HepG2 (cell line): ENCODE data around the gene TLL2. TPM values are rescaled to one million over a fixed set of nuclear protein-coding genes. Genes with fewer than 3 reads are reported as not detected.

Experiments
- ATAC-seq: fragments of 200-7000 bp; cut with Tn5 transposase; 3 replicates; pipeline ENCODE4 v1.9.1; 2020; ENCODE audit warnings: mild to moderate bottlenecking, moderate library complexity
- BruUV-seq: library from RNA; stranded (reverse); fragments of 400-500 nt; replicated peaks from 2 replicates; lab custom pipeline; 2021; lab: Mats Ljungman, UMichigan
- CTCF ChIA-PET: fragments of 300-600 bp; formaldehyde crosslinking; extraction: SDS; loops from one replicate; lab custom pipeline; 2021; ENCODE audit warnings: low total read pairs, inconsistent platforms, low intra/inter-chr PET ratio; lab: Yijun Ruan, JAX
- POLR2A ChIA-PET: fragments of 350-600 bp; sonication (Branson Sonifier 250); formaldehyde crosslinking; loops from one replicate; lab custom pipeline; 2020; ENCODE audit warnings: antibody characterized with exemption, inconsistent platforms; lab: Yijun Ruan, JAX
- DNase-seq: peaks from one replicate; pipeline ENCODE4 v3.0.0-alpha.2; 2015; ENCODE audit warnings: low spot score
- FAIRE-seq: peaks from 3 replicates; lab custom pipeline; 2011; peaks lifted over from hg19 to GRCh38; lab: Jason Lieb, UNC
- H2AFZ ChIP-seq: one replicate; pipeline ENCODE4 v1.6.1; 2011; ENCODE audit warnings: low read length, inconsistent platforms
- H3K27ac ChIP-seq: fragments of 300-600 bp; 3 replicates; pipeline ENCODE4 v1.8.0; 2011; ENCODE audit warnings: mixed run types, mild to moderate bottlenecking, mixed read lengths, low read length, inconsistent platforms; ENCODE audit not compliant: insufficient read depth; ENCODE audit errors: extremely low read length
- H3K27me3 ChIP-seq, 2 experiments: fragments of 200-600 bp in 1 of 2; 2 replicates in 1 of 2; 3 replicates in 1 of 2; pipeline versions ENCODE4 v1.6.0 to v1.8.0; 2011; ENCODE audit warnings: low read length in 2 of 2, mild to moderate bottlenecking in 2 of 2, moderate library complexity in 2 of 2, inconsistent platforms in 1 of 2; ENCODE audit not compliant: insufficient read depth in 2 of 2, control insufficient read depth in 1 of 2
- H3K36me3 ChIP-seq, 2 experiments: fragments of 200-600 bp in 1 of 2; replicated peaks in 1 of 2; 2 replicates in 1 of 2; 3 replicates in 1 of 2; pipeline versions ENCODE4 v1.5.1 to v1.8.0; 2011; ENCODE audit warnings: low read length in 2 of 2, inconsistent platforms in 1 of 2; ENCODE audit not compliant: insufficient read depth in 2 of 2, control insufficient read depth in 1 of 2
- H3K4me1 ChIP-seq: 2 replicates; pipeline ENCODE4 v1.5.1; 2012; ENCODE audit warnings: low read length, inconsistent platforms; ENCODE audit not compliant: insufficient read depth
- H3K4me2 ChIP-seq: 2 replicates; pipeline ENCODE4 v1.6.0; 2011; ENCODE audit warnings: low read depth, low read length, inconsistent platforms
- H3K4me3 ChIP-seq, 3 experiments: fragments of 200-600 bp in 1 of 3; sonication (generic), shearing (Covaris generic) in 1 of 3; replicated peaks in 1 of 3; 2 replicates each; pipeline ENCODE4 v1.5.1; 2011 to 2016; ENCODE audit warnings: low read length in 3 of 3, inconsistent platforms in 2 of 3, low read depth in 2 of 3, mild to moderate bottlenecking in 2 of 3, control low read depth in 1 of 3, mixed read lengths in 1 of 3; ENCODE audit not compliant: insufficient read depth in 1 of 3
- H3K79me2 ChIP-seq: one replicate; pipeline ENCODE4 v1.6.1; 2011; ENCODE audit warnings: low read length, inconsistent platforms; ENCODE audit not compliant: insufficient read depth
- H3K9ac ChIP-seq: 2 replicates; pipeline ENCODE4 v1.6.0; 2011; ENCODE audit warnings: mild to moderate bottlenecking, low read depth, low read length, inconsistent platforms; ENCODE audit not compliant: insufficient read depth
- H3K9me3 ChIP-seq: 2 replicates; pipeline ENCODE4 v1.5.1; 2012; ENCODE audit warnings: mild to moderate bottlenecking, low read length
- H4K20me1 ChIP-seq: 2 replicates; pipeline ENCODE4 v1.6.0; 2011; ENCODE audit warnings: inconsistent platforms, mild to moderate bottlenecking, low read length, moderate library complexity; ENCODE audit not compliant: insufficient read depth
- ATF7 ChIP-seq, 2 experiments: fragments of 450-650 bp in 1 of 2; sonication (generic) in 1 of 2; formaldehyde crosslinking in 1 of 2; IDR thresholded peaks; 2 replicates each; pipeline versions ENCODE4 v1.4.0 to v1.6.1; 2016 to 2020; ENCODE audit warnings: antibody characterized with exemption in 1 of 2, mild to moderate bottlenecking in 1 of 2, missing genetic modification reagents in 1 of 2
- EP300 ChIP-seq, 3 experiments: sonication (generic) in 1 of 3; formaldehyde crosslinking in 1 of 3; IDR thresholded peaks; 2 replicates each; pipeline versions ENCODE4 v1.5.1 to v1.6.1; 2011 to 2020; ENCODE audit warnings: low read depth in 2 of 3, low read length in 2 of 3, borderline replicate concordance in 1 of 3, improper control_type of control experiment in 1 of 3, mild to moderate bottlenecking in 1 of 3, missing genetic modification reagents in 1 of 3, moderate library complexity in 1 of 3
- GRHL1 ChIP-seq: sonication (generic); formaldehyde crosslinking; conservative IDR thresholded peaks from 2 replicates; pipeline ENCODE4 v1.8.0; 2022; ENCODE audit warnings: missing genetic modification reagents
- HNRNPUL1 ChIP-seq: fragments of 200-400 bp; formaldehyde crosslinking; IDR thresholded peaks from 2 replicates; pipeline ENCODE4 v1.6.1; 2017; ENCODE audit warnings: low read depth, mild to moderate bottlenecking, low read length, moderate library complexity
- MAFG ChIP-seq: sonication (generic); formaldehyde crosslinking; IDR thresholded peaks from 2 replicates; pipeline ENCODE4 v1.5.1; 2020; ENCODE audit warnings: mild to moderate bottlenecking, missing genetic modification reagents
- ZFP1 ChIP-seq: IDR thresholded peaks from 2 replicates; pipeline ENCODE4 v1.6.1; 2016
- ZNF484 ChIP-seq: sonication (generic); formaldehyde crosslinking; IDR thresholded peaks from 2 replicates; pipeline ENCODE4 v1.5.1; 2020; ENCODE audit warnings: mild to moderate bottlenecking, low read depth, missing genetic modification reagents, borderline replicate concordance
- ZNF510 ChIP-seq: sonication (generic); formaldehyde crosslinking; IDR thresholded peaks from 2 replicates; pipeline ENCODE4 v1.4.0; 2020; ENCODE audit warnings: low read depth, mild to moderate bottlenecking, missing genetic modification reagents
- ZNF614 ChIP-seq: IDR thresholded peaks from 2 replicates; pipeline ENCODE4 v1.6.1; 2018; ENCODE audit warnings: missing biosample characterization, missing genetic modification reagents, inconsistent platforms, borderline replicate concordance
- ZNF781 ChIP-seq: sonication (generic); formaldehyde crosslinking; IDR thresholded peaks from 2 replicates; pipeline ENCODE4 v1.5.1; 2020; ENCODE audit warnings: borderline replicate concordance, mild to moderate bottlenecking, missing genetic modification reagents; ENCODE audit errors: not compliant biosample characterization
- ZNF883 ChIP-seq: sonication (generic); formaldehyde crosslinking; IDR thresholded peaks from 2 replicates; pipeline ENCODE4 v1.5.1; 2020; ENCODE audit warnings: mild to moderate bottlenecking, missing genetic modification reagents; ENCODE audit errors: not compliant biosample characterization
- WGBS: methylation state at CpG from one replicate; pipeline ENCODE4 v1.1.6; 2017; ENCODE audit warnings: low lambda C conversion rate; 5-methylcytosine and 5-hydroxymethylcytosine counted together
- in situ Hi-C: cut with HindIII; loops from 2 replicates; pipeline ENCODE4 v1.10.0; 2017; ENCODE audit warnings: low pct_unique_long_range_greater_than_20kb; ENCODE audit not compliant: extremely low pct_ligation_motif_present
- intact Hi-C: fragments of 100-400 bp; cut with micrococcal nuclease; formaldehyde crosslinking; loops from one replicate; pipeline ENCODE4 v1.10.0; 2022; ENCODE audit not compliant: unreplicated experiment
- polyA plus RNA-seq, 8 experiments: library from polyadenylated mRNA; depleted of rRNA in 3 of 8; stranded (reverse) in 7 of 8; unstranded in 1 of 8; fragments of >200 nt; fragmentation: Illumina TruSeq in 4 of 8; extraction: Trizol in 4 of 8; gene quantifications; 2 replicates each; pipeline versions ENCODE4 v1.2.1 to v1.2.3, GENCODE V29; 2011 to 2016; ENCODE audit warnings: low read depth in 4 of 8, missing spikeins in 1 of 8, mixed read lengths in 1 of 8; ENCODE audit not compliant: insufficient read depth in 1 of 8
- total RNA-seq, 5 experiments: library from RNA; depleted of rRNA; stranded (reverse); fragments of >200 nt; fragmentation: Illumina TruSeq; extraction: Trizol; gene quantifications; 2 replicates each; pipeline ENCODE4 v1.2.3, GENCODE V29; 2016; ENCODE audit warnings: low read depth in 1 of 5
- TF ChIP-seq, protein P1 (sequence below): sonication (generic); formaldehyde crosslinking; conservative IDR thresholded peaks from 2 replicates; pipeline ENCODE4 v1.8.0; 2022; ENCODE audit warnings: low read depth, missing genetic modification reagents

Gene TLL2
- total and polyA plus RNA-seq, 2 of the 13 experiments (the other 11 are each of a cell fraction or from before 2014, with no cell fraction given) = 0.09 TPM; not detected in 1

DNA sequence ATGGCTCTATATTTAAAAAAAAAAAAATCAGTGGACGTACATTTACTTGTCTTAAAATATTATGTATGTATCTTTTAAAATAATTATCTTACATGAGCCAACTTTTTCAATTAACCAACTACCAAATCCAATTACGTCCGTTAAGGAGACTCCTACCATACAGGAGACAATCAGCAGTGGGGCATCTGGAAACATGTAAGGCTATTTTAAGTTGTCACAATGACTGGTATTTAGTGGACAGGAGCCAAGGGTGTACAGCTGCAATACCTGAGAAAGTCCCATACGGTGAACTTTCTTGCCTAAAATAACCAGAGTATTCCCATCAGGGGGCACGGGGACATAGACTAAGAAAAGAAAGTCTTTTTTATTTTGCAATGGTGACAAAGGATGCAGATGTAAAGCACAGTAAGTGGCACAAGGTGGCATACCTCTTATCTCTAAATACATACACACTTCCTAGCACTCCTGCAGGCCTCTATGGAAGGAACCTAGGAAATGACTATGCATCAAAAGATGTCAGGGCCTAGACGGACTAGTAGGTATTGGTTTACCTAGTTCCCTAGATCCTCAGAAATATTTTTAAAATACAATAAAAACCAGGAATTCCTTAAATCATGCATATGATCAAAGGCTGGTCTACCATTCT is 16.0 kb upstream of the TLL2 start (continued):
- TF ChIP-seq ZNF484 (CRISPR knock-in tag) (no peak), ZNF883 (CRISPR knock-in tag) (no peak), HNRNPUL1 (no peak), ZNF510 (no peak), ZFP1 (CRISPR knock-in tag) (no peak)

DNA sequence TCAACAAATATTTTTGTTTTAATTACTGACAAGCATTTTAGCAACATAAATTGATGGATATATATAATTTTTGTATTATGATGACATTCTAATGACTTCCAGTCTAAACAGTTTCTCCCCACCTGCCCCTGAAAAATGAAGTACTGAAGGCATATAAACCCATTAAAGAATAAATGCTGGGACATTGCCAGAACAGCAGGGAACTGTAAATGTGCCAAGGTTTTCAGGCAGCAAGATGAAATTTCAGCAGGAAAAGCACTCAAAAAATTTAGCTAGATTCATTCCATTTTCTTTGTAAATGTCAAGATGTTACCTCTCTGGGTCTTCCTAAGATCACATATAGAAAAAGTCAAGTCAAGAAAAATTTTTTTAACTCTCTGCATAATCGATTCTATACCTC is 11.0 kb upstream of the TLL2 start:
- no peak for FAIRE-seq
- DNase-seq = no peak
- no TSS peak for BruUV-seq
- H3K4me1 ChIP-seq = no peaks in the 10 kb centered on the region
- H2AFZ ChIP-seq = no peak overlapping the region
- no peak overlapping the region for H3K9ac ChIP-seq
- no peaks in the 10 kb centered on the region for H3K79me2 ChIP-seq
- ATAC-seq = no peak
- H3K27ac ChIP-seq = no peak overlapping the region
- H3K36me3 ChIP-seq = peaks cover 17 to 53% of the 10 kb centered on the region in 2 experiments
- no peak overlapping the region for H3K4me3 ChIP-seq
- intact Hi-C loops = no loop called here
- CTCF ChIA-PET = no interaction called here
- H4K20me1 ChIP-seq = no peaks in the 10 kb centered on the region; the same call in 1 of the 2 replicates
- POLR2A ChIA-PET = no interaction called here
- H3K4me2 ChIP-seq = no peak overlapping the region
- no peaks in the 10 kb centered on the region for H3K27me3 ChIP-seq
- TF ChIP-seq MAFG (no peak), GRHL1 (CRISPR knock-in tag) (no peak), EP300 (IDR thresholded peaks at IDR 0.05; ENCODE audit: low read depth in 2 of 2, low read length in 2 of 2) (no peak), EP300 (CRISPR knock-in tag; IDR thresholded peaks at IDR 0.05; ENCODE audit: borderline replicate concordance) (no peak), ZNF614 (CRISPR knock-in tag) (no peak), ZNF781 (CRISPR knock-in tag) (no peak), ATF7 (IDR thresholded peaks at IDR 0.05) (no peak), ATF7 (CRISPR knock-in tag; IDR thresholded peaks at IDR 0.05) (no peak)
- TF ChIP-seq, protein P1, sequence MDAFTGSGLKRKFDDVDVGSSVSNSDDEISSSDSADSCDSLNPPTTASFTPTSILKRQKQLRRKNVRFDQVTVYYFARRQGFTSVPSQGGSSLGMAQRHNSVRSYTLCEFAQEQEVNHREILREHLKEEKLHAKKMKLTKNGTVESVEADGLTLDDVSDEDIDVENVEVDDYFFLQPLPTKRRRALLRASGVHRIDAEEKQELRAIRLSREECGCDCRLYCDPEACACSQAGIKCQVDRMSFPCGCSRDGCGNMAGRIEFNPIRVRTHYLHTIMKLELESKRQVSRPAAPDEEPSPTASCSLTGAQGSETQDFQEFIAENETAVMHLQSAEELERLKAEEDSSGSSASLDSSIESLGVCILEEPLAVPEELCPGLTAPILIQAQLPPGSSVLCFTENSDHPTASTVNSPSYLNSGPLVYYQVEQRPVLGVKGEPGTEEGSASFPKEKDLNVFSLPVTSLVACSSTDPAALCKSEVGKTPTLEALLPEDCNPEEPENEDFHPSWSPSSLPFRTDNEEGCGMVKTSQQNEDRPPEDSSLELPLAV = no peak
- H3K9me3 ChIP-seq = no peaks in the 10 kb centered on the region
- WGBS = 93% methylated on average over 1 of the region's 1 CpG
- in situ Hi-C loops = no loop called here
